HG03520 (cell line): ENCODE data around the gene TAS2R13.

Source experiments
- ATAC-seq: cut with Tn5 transposase; IDR thresholded peaks from one replicate; pipeline ENCODE4 v1.9.1; 2021; ENCODE audit warnings: mild to moderate bottlenecking, moderate library complexity; ENCODE audit not compliant: unreplicated experiment

TAS2R13 gene, protein sequence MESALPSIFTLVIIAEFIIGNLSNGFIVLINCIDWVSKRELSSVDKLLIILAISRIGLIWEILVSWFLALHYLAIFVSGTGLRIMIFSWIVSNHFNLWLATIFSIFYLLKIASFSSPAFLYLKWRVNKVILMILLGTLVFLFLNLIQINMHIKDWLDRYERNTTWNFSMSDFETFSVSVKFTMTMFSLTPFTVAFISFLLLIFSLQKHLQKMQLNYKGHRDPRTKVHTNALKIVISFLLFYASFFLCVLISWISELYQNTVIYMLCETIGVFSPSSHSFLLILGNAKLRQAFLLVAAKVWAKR

DNA sequence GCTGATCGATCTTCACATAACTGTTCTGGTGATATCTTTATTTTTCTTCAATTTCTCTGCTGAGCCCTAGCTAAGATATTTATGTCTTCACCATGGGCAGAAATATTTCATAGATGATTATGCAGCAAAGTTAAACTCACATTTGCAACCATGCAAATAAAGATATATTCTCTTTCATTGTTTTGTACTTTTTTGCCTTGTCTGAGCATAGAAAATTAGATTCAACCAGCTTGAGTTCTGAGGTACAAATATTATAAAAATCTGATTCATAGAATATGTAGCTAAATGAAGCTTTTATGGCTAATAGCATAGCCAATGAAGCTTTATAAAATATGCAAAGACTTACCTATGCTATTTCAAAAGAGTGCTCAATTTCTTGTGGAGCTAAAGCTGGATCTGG, at the start of gene TAS2R13:
Gene TAS2R13, minus strand, starts transcription at position 101 of the 400 bp plus-strand sequence. CDS start 264 bp downstream, outside the sequence.
- ATAC-seq: no peak

DNA sequence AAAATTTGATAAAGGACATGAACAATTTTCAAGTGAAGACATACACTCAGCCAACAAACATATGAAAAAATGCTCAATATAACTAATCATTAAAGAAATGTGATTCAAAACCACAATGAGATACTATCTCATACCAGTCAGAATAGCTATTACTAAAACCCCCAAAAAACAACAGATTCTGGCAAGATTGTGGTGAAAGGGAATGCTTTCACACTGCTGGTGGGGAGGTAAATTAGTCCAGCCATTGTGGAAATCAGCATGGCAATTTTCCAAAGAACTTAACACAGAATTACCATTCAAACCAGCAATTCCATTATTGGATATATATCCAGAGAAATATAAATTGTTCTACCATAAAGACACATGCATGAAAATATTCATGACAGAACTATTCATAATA, 48.4 kb upstream of the TAS2R13 start:
- ATAC-seq: no peak

DNA sequence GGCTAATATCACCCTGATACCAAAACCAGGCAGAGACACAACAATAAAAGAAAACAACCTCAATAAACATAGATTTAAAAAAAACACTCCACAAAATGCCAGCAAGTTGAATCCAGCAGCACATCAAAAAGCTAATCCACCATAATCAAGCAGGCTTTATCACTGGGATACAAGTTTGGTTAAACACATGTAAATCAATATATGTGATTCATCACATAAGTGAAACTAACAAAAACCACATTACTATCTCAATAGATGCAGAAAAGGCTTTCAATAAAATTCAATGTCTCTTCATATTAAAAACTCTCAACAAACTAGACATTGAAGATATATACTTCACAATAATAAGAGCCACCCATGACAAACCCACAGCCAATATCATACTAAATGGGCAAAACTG, 46.7 kb upstream of the TAS2R13 start:
- no peak for ATAC-seq

DNA sequence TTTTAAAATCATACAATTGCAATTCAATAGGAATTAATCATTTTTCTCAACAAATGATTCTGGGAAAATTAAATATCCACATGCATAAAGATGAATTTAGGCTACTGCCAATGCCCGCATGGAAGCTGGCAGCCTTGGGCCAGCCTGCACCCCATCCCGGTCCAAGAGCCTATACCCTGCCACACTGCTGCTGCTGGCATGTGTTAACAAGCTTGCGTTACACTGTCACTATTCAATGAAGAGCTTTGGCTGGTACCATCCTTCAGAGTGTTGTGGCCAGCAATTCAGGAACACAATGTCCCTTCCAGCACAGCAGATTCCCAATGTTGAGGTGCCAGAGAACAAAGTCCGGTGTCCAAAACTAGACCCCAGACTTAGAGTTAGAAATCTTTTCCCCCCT, 43.3 kb upstream of the TAS2R13 start:
- ATAC-seq: no peak

DNA sequence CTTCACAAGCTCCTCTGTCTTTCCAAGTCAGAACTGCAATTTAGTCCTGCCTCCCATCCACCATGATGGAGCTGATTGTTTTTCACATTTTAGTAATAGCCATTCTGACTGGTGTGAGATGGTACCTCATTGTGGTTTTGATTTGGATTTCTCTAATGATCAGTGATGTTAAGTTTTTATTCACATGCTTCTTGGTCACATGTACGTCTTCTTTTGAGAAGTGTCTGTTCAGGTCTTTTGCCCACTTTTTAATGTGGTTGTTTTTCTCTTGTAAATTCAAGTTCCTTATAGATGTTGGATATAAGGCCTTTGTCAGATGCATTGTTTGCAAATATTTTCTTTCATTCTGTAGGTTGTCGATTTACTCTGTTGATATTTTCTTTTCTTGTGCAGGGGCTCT, 33.8 kb upstream of the TAS2R13 start:
- ATAC-seq: no peak

DNA sequence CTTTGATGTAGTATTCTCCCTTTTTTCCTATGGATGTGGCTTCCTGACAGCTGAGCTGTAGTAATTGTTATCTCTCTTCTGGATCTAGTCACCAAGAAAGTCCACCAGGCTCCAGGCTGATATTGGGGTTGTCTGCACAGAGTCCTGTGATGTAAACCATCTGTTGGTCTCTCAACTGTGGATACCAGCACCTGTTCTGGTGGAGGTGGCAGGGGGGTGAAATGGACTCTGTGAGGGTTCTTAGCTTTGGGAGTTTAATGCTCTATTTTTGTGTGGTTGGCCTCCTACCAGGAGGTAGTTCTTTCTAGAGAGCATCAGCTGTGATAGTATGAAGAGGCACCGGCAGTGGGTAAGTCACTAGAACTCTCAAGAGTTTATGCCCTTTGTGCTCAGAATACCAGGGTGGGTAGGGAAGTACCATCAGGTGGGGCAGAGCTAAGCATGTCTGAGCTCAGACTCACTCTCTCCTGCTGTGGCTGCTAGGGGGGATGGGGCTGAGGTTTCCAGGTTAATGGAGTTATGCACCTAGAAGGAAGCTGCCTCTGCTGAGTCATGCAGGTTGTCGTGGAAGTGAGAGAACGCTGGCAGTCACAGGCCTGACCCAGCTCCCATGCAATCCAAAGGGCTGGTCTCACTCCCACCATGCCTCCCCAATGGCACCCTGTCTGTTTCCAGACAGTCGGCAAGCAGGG, 32.7 kb upstream of the TAS2R13 start:
- ATAC-seq: no peak

DNA sequence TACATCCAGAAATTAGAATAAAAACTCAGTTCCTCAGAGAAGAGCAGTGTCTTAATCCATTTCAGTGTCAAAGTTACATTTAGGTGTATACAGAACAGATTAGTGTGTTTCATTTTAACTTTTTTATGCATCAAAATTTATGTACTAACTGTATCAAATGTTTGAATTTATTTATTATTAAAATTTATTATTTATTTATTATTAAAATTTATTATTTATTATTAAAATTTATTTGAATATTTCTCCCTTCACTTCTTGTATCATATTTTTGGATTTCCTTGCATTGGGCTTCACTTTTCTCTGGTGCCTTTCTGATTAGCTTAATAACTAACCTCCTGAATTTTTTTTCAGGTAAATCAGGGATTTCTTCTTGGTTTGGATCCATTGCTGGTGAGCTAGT, 32.0 kb upstream of the TAS2R13 start:
- no peak for ATAC-seq

DNA sequence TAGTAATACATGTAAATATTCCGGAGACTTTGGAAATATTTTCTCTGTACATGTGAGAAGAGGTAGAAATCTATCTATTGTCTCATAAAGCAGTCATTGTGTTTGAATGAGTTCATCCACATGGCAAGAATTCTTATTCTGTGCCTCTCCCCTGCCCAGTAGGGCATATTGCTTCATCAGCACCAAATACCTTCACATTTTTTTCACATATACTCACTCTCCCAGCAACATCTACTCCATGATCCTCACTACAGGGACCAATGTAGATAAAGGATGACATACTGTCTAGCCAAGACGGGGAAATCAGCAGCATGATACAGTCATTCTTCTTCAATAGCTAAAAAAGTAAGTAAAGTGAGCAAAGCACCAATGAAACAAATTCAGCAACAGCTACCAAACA, 31.0 kb upstream of the TAS2R13 start:
- no peak for ATAC-seq

DNA sequence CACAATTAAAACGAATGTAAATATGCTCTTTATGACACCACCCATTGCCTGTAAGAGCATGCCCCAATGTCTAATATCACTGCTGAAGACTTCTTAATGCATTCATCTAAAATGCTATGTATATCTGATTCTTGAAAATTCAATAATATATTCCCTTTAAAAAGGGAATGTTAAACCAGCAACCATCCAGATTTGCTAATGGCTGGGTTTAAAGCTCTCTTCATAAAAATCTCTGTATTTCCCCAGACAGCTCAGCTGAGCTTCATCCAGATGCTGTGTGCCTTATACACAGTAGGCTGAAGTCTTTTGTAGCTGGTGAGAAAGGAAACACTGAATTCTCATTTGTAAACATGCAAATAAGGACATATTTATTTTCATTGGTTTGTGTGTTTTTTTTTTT, 29.8 kb upstream of the TAS2R13 start, which contains the start of gene TAS2R14:
Gene TAS2R14, minus strand, starts transcription at position 101 of the 400 bp plus-strand sequence. Its CDS starts 56 bp downstream, at position 45.
- ATAC-seq: no peak

DNA sequence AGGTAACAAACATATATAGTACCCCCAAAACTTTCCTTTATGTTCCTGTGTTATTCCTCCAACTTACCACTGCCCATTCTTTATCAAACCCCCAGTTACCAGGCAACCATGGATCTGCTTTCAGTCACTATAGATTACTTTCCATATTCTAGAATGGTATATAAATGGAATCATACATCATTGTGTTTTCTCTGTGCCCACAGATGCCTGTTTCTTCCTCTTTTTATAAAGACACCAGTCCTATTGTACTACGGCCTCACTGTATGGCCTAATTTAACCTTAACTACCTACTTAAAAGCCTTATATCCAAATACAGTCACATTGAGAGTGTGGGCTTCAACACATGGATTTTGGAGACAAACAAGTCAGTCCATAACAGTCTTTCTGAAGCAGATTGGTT, 27.1 kb upstream of the TAS2R13 start:
- ATAC-seq: no peak

DNA sequence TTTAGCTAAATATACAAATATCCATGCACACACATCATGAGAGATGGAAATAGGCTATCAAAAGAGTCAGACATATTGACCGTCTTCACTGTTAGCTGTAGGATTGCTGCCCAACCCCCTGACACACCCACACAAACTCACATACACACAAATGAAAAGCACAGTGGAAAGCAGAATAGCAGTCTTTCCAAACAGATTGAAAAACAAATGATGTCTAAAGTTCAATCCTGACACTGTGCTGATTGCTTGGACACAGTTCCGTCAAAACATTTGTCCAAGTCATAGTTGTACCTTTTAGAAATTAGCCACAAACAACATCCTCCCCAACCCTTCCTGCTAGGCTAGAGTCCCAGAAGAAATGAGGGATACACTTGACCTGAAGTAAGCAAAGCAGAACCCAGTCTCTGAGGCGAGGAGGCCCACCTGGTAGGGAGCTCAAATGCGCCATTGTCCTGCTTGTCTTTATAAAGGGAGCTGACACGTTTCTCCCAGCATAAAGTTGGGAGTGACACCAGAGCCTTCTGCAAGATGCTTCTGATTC, 19.5 kb upstream of the TAS2R13 start, which contains the start of gene PRH2:
Gene PRH2, plus strand, starts transcription at position 491 of the 541 bp plus-strand sequence. Its CDS starts 38 bp downstream, at position 529.
- no peak for ATAC-seq

DNA sequence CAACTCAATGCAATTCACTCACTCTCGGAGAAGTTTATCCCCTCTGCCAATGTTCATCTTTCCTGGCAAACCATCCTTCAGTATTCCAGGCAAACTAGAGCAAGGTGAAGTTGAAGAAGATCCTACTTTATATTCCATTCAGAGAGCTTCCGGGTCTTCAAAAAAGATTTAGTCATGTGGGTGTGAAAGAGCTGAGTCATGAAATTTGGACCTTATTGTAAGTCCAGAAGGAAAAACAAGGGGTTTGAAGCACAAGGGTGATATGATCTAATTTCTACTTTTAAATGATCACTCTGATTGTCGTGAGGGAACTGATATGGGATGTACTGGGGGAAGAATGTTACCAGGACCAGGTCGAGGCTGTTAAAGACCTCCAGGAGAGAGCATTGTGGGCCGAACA, 16.9 kb upstream of the TAS2R13 start:
- no peak for ATAC-seq

DNA sequence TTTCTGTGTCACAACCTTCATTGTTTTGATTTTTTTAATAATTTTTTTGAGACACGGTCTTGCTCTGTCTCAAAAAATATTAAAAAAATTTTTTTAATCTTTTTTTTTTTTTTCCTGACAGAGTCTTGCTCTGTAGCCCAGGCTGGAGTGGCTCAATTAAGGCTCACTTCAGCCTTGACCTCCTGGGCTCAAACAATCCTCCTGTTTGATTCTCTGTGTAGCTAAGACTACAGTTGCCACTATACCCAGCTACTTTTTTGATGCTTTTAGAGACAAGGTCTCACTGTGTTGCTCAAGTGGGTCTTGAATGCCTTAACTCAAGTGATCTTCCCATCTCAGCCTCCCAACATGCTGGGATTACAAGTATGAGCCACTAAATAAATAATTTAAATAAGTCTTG, 10.4 kb upstream of the TAS2R13 start:
- ATAC-seq: no peak

DNA sequence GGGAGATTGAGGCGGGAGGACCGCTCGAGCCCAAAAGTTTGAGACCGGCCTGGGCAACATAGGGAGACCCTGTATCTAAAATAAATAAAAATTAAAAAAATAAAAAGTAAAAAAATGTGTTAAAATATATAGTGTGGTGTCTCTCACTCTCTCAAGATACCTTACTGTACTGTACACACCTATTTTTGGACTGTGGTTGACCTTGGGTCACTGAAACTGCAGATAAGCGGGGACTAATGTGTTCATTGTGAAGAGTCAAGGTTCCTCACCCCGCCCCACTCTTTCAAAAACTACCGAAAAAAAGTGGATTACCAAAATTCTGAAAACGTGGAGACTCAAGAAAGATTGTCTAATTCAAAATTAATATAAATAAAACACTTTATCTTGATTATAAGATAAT, 1.0 kb upstream of the TAS2R13 start:
- no peak for ATAC-seq

DNA sequence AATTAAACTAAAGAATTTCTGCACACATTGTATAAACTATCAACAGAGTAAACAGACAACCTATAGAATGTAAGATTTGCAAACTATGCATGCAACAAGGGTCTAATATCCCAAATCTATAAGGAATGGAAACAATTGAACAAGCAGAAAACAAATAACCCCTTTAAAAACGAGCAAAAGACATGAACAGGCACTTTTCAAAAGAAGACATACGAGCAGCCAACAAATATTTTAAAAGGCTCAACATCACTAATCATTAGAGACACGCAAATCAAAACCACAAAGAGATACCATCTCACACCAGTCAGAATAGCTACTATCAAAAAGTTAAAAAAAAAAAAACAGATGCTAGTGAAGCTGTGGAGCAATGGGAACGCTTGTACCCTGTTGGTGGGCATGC, 4.7 kb downstream of the TAS2R13 start:
- ATAC-seq: no peak

DNA sequence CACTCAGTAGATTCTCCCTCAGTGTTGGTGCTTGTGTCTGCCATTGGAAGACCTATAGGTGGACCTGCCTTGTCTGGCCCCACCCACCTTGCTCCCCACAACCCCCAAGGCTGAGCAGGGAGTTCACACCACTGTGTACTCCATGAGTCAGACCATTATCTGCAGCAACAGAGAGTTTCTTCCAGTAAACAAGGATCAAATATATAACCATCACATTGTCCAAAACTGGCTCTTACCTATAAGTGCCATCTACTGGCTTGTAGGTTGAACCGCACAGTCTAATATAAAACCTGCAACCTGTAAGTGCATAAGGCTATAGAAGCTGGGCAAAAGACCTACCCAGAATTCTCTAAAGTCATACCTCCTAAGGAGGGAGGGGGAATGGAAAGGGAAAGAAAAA, 7.9 kb downstream of the TAS2R13 start:
- no peak for ATAC-seq

DNA sequence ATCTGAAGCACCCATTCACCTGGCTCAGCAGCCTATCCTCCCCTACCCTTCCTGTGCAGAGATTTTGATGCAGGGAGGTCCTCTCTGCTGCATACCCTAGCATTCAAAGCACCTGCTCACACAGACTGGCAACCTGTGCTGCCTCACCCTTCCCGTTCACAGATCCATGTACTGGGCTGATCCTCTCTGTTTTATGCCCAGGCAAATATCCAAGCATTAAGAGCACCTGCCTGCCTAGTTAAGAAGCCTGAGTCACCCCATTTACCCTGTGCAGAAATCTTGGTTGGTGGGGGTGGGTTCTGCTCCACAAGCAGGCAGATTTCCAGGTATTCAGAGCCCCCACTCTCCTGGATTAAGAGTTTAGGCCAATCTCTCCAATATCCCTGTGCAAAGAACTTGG, 8.4 kb downstream of the TAS2R13 start:
- no peak for ATAC-seq

DNA sequence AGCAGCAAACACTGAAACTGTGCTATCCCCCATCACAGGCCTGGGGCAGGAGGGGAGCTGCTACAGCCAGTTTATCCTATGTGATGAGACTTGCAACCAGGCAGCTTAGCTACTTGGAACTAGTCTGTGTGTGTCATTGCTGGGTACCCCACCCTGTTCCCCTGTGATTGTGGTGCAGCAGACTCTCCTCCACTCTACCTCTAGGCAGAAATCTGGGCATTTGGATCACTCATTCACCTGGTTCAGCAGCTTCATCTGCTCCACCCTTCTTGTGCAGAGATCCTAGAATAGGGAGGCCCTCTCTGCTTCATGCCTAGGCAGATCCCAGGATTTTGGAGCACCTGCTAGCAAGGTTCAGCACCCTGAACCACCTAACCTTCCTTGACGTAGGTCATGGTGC, 8.8 kb downstream of the TAS2R13 start:
- no peak for ATAC-seq

DNA sequence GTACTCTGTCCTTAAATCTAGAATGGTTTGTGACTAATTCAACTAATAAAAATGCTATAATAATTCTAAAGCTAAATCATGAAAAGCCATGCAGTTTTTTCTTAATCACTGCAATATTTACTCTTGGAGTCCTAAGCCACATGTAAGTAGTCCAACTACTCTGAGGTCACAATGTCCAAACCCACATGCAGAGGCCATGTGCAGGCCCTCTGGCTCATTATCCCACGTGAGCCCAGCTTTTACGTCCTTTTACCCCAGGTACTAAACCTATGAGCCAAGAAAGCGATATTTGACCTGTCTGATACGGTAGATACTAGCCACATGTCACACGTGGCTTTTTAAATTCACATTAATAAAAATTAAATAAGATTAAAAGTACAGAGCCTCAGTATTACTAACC, 12.5 kb downstream of the TAS2R13 start:
- no peak for ATAC-seq

DNA sequence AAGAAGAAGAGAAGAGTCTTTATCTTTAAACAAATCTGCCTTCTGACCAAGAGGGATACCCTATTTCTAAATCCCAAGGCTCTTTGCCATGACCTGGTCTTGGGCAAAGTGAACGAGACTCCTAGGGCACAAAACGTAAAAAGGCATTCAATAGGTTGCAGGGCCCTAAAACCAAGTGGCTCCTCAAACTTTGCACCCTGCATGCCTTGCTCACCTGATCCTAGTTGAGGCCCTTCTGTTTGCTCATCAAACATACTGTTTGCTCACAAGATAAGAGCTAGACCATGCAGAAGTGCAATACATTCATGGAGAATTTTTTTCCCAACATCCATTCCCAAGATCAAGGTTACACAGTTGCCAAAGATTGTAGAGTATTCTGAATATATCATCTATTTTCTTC, 17.4 kb downstream of the TAS2R13 start:
- ATAC-seq: no peak

DNA sequence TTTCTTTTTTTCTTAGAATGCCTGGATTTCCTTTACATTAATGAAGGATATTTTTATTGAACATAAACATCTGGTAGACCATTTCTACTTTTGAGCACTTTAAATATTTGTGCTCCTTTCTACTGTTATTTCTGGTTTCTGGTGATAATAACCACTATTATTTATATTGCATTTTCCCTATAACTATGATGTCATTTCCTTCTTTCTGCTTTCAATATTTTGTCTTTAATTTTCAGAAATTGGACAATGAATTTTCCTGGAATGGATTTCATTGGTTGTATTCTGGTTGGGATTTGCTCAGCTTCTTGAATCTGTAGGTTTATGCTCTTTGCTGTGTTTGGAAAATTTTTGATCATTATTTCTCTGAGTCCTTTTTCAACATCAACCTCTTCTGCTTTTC, 20.1 kb downstream of the TAS2R13 start:
- no peak for ATAC-seq

DNA sequence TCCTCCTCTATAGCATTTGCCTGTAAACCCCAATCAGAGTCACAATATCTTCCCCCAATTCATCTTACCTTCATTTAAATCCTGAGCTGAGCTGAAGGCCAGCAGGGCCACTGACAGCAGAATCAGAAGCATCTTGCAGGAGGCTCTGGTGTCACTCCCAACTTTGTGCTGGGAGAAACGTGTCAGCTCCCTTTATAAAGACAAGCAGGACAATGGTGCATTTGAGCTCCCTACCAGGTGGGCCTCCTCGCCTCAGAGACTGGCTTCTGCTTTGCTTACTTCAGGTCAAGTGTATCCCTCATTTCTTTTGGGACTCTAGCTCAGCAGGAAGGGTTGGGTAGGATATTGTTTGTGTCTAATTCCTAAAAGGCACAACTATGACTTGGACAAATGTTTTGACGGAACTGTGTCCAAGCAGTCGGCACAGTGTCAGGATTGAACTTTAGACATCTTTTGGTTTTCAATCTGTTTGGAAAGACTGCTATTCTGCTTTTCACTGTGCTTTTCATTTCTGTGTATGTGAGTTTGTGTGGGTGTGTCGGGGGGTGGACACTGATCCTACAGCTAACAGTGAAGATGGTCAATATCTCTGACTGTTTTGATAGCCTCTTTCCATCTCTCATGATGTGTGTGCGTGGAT, 25.2 kb downstream of the TAS2R13 start, which contains the start of gene PRH1:
Gene PRH1, minus strand, starts transcription at position 170 of the 640 bp plus-strand sequence. Its CDS starts 38 bp downstream, at position 132.
- ATAC-seq: no peak
